Activated naive CD4-positive, alpha-beta T cell treated with anti-CD3 and anti-CD28 coated beads for 36 hours (primary cell): ENCODE data around the gene ZNF324. TPM values are rescaled to one million over a fixed set of nuclear protein-coding genes. Genes with fewer than 3 reads are reported as not detected.
A peak's percentile ranks its signal among the peaks of the same experiment; 100 is the strongest.
"Not testable (repeated sequence)": the region's sequence is repeated elsewhere in the genome, so short reads cannot be mapped to it uniquely, and the experiment has no call there.

ENCODE experiments used
- CTCF ChIA-PET: fragments of 350-600 bp; sonication (Branson Sonifier 250); formaldehyde crosslinking; loops from one replicate; lab custom pipeline; 2021; ENCODE audit warnings: antibody characterized with exemption; lab: Charles Lee
- DNase-seq: peaks from one replicate; pipeline ENCODE4 v3.0.0-alpha.2; 2020
- H3K27ac Mint-ChIP-seq: one replicate; pipeline ENCODE4 v1.8.0; 2021; ENCODE audit warnings: mild to moderate bottlenecking, mixed read lengths
- H3K27me3 Mint-ChIP-seq: one replicate; pipeline ENCODE4 v1.8.0; 2021; ENCODE audit warnings: low read depth, mixed read lengths
- H3K36me3 Mint-ChIP-seq: one replicate; pipeline ENCODE4 v1.8.0; 2021; ENCODE audit warnings: low read depth, mixed read lengths
- H3K4me1 Mint-ChIP-seq: one replicate; pipeline ENCODE4 v1.8.0; 2021; ENCODE audit warnings: low read depth, mixed read lengths
- H3K4me3 Mint-ChIP-seq: one replicate; pipeline ENCODE4 v1.8.0; 2021; ENCODE audit warnings: mild to moderate bottlenecking, moderate library complexity, mixed read lengths
- H3K9me3 Mint-ChIP-seq: one replicate; pipeline ENCODE4 v1.8.0; 2021; ENCODE audit warnings: mixed read lengths
- intact Hi-C: fragments of 100-400 bp; cut with micrococcal nuclease; formaldehyde crosslinking; loops from one replicate; pipeline ENCODE4 v1.15.1; 2023
- total RNA-seq, 2 experiments: library from RNA; stranded (reverse); gene quantifications; one replicate each; pipeline ENCODE4 v1.2.3, GENCODE V29; 2021

Gene ZNF324
- total RNA-seq, 2 experiments from 2014 or later = 2.4 to 3.0 TPM

GRCh38 chr19:58474997-58475713, 8.3 kb downstream of the ZNF324 start:
- H3K27ac Mint-ChIP-seq = peak overlapping the region; percentile 97
- peaks cover 13% of the 10 kb centered on the region for H3K4me1 Mint-ChIP-seq
- CTCF ChIA-PET = interaction anchor here (1.0 kb wide), 1 partner anchor 45 kb away, joined by 3 read pairs; the partner anchor contains the start of gene ZBTB45
- no peaks in the 10 kb centered on the region for H3K27me3 Mint-ChIP-seq
- peaks cover 4% of the 10 kb centered on the region for H3K36me3 Mint-ChIP-seq
- intact Hi-C loops = loop anchor here (1.0 kb wide), 3 partner anchors 9 to 94 kb away; partner anchors contain the start of genes ZNF324B and ZNF837
- DNase-seq = no peak
- H3K9me3 Mint-ChIP-seq = no peaks in the 10 kb centered on the region
- peak overlapping the region; percentile 94 for H3K4me3 Mint-ChIP-seq

DNA sequence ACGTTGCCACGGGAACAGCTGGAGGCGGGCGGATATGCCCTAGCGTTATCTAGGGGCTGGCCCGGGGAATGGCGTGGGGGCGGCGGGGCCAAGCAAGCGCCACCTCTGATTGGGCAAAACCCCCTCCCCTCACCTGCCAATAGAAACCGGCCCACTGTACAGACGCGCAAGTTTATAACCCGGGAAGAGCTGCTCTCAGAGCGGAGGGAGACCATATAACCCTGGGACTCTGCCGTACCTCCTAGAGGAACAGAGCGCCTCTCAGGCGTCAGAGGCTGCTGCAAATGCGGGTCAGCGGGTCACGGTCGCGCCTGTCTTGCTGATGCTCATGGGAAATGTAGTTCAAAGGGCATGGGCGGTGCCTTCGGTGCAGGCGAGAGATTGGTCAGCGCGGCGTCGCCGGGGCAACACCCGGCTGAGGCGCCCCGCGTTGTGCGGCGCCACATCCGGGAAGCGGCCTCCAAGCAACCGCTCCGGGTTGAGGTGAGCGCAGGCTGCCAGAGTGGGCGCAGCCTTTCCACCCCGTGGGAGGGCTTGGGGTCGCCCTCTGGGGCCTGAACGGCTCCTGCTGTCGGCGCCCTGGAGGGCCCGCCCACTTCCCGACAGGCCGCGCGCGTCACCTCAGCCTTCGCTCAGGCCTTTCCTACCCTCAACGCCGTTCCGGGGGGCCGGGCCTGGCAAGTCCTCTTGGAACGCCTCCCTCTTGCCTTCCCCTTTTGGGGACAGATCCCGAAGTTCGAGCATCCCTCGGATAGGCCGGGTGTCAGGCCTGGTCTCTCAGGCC, 9.0 kb downstream of the ZNF324 start, which contains the start of gene ZNF446:
TSS of gene ZNF446 (plus strand) at position 639 of the 784 bp plus-strand sequence. CDS start 867 bp downstream, outside the sequence.
- peak; percentile 97 for DNase-seq
- intact Hi-C loops = loop anchor here (1.0 kb wide), 8 partner anchors 10 to 198 kb away; partner anchors contain the start of genes ZBTB45, ZNF132, ZNF324B and ZNF8
- peaks cover 13% of the 10 kb centered on the region for H3K4me1 Mint-ChIP-seq
- H3K4me3 Mint-ChIP-seq = peak within 1 kb of the TSS; percentile 94
- no peaks in the 10 kb centered on the region for H3K27me3 Mint-ChIP-seq
- H3K36me3 Mint-ChIP-seq = peaks cover under 1% of the 10 kb centered on the region
- no peaks in the 10 kb centered on the region for H3K9me3 Mint-ChIP-seq
- H3K27ac Mint-ChIP-seq = peak within 1 kb of the TSS; percentile 97
- CTCF ChIA-PET = no interaction called here

DNA sequence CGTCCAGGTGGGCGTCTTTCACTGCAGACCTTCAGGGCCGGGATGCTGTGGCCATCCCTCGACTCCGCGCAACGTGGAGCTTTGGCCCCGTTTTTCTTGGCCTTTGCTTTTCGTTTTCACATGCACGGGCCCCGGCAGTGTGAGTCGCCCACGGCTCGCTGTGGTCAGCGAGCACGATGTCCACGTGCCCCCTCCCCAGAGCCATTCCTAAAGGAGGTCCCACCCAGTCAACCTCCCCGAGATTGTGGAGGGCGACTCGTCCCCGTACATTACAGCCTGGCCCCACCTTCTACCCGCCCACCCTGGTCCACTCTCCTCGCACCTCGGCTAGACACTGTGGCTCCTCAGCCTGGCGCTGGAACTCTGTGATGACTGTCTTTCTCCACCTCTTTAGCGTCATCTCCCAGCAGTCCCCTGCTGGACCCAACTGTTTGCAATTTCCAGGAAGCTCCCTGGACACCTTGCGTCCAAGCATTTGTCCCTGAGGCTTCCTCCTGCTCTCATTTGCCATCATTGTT, 9.7 kb downstream of the ZNF324 start:
- Mint-ChIP-seq H3K36me3 (no peaks in the 10 kb centered on the region), H3K9me3 (no peaks in the 10 kb centered on the region), H3K4me3 (peak overlapping the region; percentile 94), H3K27me3 (no peaks in the 10 kb centered on the region), H3K27ac (peak overlapping the region; percentile 87), H3K4me1 (peaks cover 13% of the 10 kb centered on the region)
- CTCF ChIA-PET = no interaction called here
- intact Hi-C loops = loop anchor here (1.0 kb wide), 5 partner anchors 23 to 198 kb away; partner anchors contain the start of genes ZBTB45, ZNF132 and ZNF8
- no peak for DNase-seq

GRCh38 chr19:58477130-58477529, 10.2 kb downstream of the ZNF324 start:
- CTCF ChIA-PET = no interaction called here
- Mint-ChIP-seq H3K4me1 (peaks cover 13% of the 10 kb centered on the region), H3K27ac (peak overlapping the region; percentile 87), H3K9me3 (no peaks in the 10 kb centered on the region), H3K4me3 (peak overlapping the region; percentile 94), H3K36me3 (peaks cover 3% of the 10 kb centered on the region), H3K27me3 (no peaks in the 10 kb centered on the region)
- intact Hi-C loops = no loop called here
- no peak for DNase-seq

GRCh38 chr19:58477871-58478270, 11.0 kb downstream of the ZNF324 start:
- no peaks in the 10 kb centered on the region for H3K9me3 Mint-ChIP-seq
- CTCF ChIA-PET = no interaction called here
- DNase-seq = no peak
- intact Hi-C loops = no loop called here
- peaks cover 4% of the 10 kb centered on the region for H3K36me3 Mint-ChIP-seq
- H3K4me1 Mint-ChIP-seq = peaks cover 13% of the 10 kb centered on the region
- H3K27me3 Mint-ChIP-seq = no peaks in the 10 kb centered on the region
- no peak overlapping the region for H3K27ac Mint-ChIP-seq
- no peak overlapping the region for H3K4me3 Mint-ChIP-seq

- Mint-ChIP-seq H3K4me3 (no peak overlapping the region), H3K27ac (no peak overlapping the region), H3K4me1 (peaks cover 13% of the 10 kb centered on the region), H3K27me3 (no peaks in the 10 kb centered on the region), H3K9me3 (no peaks in the 10 kb centered on the region), H3K36me3 (peaks cover 4% of the 10 kb centered on the region)
- CTCF ChIA-PET = no interaction called here
- intact Hi-C loops = no loop called here
- no peak for DNase-seq
These were observed 12.4 kb downstream of the ZNF324 start for GRCh38 chr19:58479303-58479702.

DNA sequence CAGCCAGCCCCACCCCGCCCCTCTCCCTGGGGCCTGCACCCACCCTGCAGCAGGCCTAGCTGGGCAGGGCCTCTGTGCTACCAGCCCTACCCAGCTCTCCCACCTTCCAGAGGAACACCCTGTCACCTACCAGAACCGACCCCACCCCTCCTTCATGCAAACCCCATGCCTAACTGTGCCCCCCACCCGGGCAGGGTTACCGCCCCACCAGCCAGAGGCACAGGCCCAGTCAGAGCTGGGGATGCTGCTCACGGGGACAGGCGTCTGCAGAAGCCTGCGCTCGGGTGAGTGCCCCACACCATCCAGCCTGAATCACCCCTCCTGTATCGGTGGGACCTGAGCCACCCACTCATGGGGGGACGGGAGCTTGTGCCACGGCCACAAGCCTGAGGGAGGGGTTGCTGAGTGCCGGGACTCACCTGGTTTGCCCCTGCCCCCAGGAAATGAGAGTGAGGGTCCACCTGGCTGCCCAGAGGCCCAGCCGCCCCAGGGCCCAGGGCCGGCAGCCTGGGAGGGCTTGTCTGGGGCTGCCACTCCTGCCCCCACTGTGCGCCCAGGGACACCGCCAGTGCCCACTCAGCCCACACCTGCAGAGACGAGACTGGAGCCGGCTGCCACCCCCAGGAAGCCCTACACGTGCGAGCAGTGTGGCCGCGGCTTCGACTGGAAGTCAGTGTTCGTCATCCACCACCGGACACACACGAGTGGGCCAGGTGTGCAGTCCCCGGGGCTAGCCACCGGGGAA, 13.0 kb downstream of the ZNF324 start:
- Mint-ChIP-seq H3K4me1 (peaks cover 13% of the 10 kb centered on the region), H3K4me3 (no peak overlapping the region), H3K36me3 (peaks cover 4% of the 10 kb centered on the region), H3K27ac (no peak overlapping the region), H3K9me3 (no peaks in the 10 kb centered on the region), H3K27me3 (no peaks in the 10 kb centered on the region)
- DNase-seq = no peak
- CTCF ChIA-PET = no interaction called here
- intact Hi-C loops = no loop called here

DNA sequence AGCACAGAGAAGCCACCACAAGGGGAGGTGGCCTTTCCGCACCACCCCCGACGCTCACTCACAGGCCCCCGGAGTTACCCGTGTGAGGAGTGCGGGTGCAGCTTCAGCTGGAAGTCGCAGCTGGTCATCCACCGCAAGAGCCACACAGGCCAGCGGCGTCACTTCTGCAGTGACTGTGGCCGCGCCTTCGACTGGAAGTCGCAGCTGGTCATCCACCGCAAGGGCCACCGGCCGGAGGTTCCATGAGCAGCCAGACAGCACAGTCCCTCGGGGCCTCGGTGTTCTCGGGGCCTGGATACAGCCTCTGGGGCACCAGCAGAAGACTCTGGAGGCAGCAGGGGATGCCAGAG, 13.6 kb downstream of the ZNF324 start:
- CTCF ChIA-PET = no interaction called here
- H3K9me3 Mint-ChIP-seq = no peaks in the 10 kb centered on the region
- H3K4me1 Mint-ChIP-seq = peaks cover 8% of the 10 kb centered on the region
- H3K36me3 Mint-ChIP-seq = peaks cover 4% of the 10 kb centered on the region
- intact Hi-C loops = no loop called here
- no peak overlapping the region for H3K27ac Mint-ChIP-seq
- H3K4me3 Mint-ChIP-seq = no peak overlapping the region
- DNase-seq = no peak
- H3K27me3 Mint-ChIP-seq = no peaks in the 10 kb centered on the region

- H3K4me3 Mint-ChIP-seq = no peak overlapping the region
- intact Hi-C loops = no loop called here
- no peak overlapping the region for H3K27ac Mint-ChIP-seq
- DNase-seq = no peak
- H3K9me3 Mint-ChIP-seq = no peaks in the 10 kb centered on the region
- H3K4me1 Mint-ChIP-seq = peaks cover 7% of the 10 kb centered on the region
- H3K27me3 Mint-ChIP-seq = no peaks in the 10 kb centered on the region
- peaks cover 4% of the 10 kb centered on the region for H3K36me3 Mint-ChIP-seq
- CTCF ChIA-PET = interaction anchor here (0.6 kb wide), 1 partner anchor 35 kb away, joined by 3 read pairs; no protein-coding TSS in a partner anchor
These were observed 14.0 kb downstream of the ZNF324 start for GRCh38 chr19:58480831-58481230.

DNA sequence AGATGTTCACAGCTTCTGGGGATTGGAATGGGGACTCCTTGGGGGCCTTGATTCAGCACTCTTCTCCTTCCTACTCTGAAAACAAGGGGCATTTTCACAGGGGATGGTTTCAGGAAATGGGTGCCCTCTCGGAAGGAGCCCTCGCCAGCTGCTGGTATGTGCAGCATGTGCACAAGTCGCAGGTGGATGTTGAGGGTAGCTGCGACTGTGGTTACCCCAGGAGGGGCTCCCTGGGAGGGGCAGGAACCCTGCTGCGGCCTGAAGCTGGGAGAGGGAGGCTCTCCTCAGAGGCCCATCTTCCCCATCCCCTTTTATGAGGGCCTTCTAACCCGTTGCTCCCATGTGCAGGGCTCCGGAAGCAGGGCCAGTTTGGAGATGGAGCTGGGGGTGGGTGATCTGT, 15.5 kb downstream of the ZNF324 start:
- CTCF ChIA-PET = no interaction called here

GRCh38 chr19:58483776-58484175, 16.9 kb downstream of the ZNF324 start:
- Mint-ChIP-seq H3K36me3 (peaks cover 4% of the 10 kb centered on the region), H3K27me3 (no peaks in the 10 kb centered on the region), H3K27ac (no peak overlapping the region), H3K4me1 (peaks cover 6% of the 10 kb centered on the region), H3K4me3 (no peak overlapping the region), H3K9me3 (no peaks in the 10 kb centered on the region)
- DNase-seq = no peak
- intact Hi-C loops = no loop called here
- CTCF ChIA-PET = interaction anchor here (1.6 kb wide), 1 partner anchor 30 kb away, joined by 4 read pairs; no protein-coding TSS in a partner anchor

More for the DNA sequence above, 15.5 kb downstream of the ZNF324 start:
- H3K4me1 Mint-ChIP-seq = no peaks in the 10 kb centered on the region
- H3K36me3 Mint-ChIP-seq = peaks cover 4% of the 10 kb centered on the region
- no peaks in the 10 kb centered on the region for H3K27me3 Mint-ChIP-seq
- H3K27ac Mint-ChIP-seq = no peak overlapping the region
- H3K4me3 Mint-ChIP-seq = no peak overlapping the region
- DNase-seq = no peak
- intact Hi-C loops = no loop called here
- H3K9me3 Mint-ChIP-seq = no peaks in the 10 kb centered on the region

GRCh38 chr19:58484349-58484748, 17.5 kb downstream of the ZNF324 start:
- H3K4me3 Mint-ChIP-seq, DNase-seq, H3K27me3 Mint-ChIP-seq, H3K9me3 Mint-ChIP-seq, H3K36me3 Mint-ChIP-seq, intact Hi-C loops, H3K27ac Mint-ChIP-seq: not testable (repeated sequence)
- CTCF ChIA-PET = interaction anchor here (0.7 to 1.6 kb wide), 2 partner anchors 30 to 1070 kb away, joined by 4 to 6 read pairs; no protein-coding TSS in a partner anchor
- peaks cover 11% of the 10 kb centered on the region for H3K4me1 Mint-ChIP-seq
